Dermis microvascular lymphatic vessel endothelial cell (primary cell): Measurements from ENCODE around the gene OLAH. TPM values are rescaled to one million over a fixed set of nuclear protein-coding genes. Genes with fewer than 3 reads are reported as not detected.

Source experiments
- DNase-seq, 2 donors: peaks; one replicate each; pipeline versions ENCODE4 v3.0.0 to v3.0.0-alpha.2; 2010; ENCODE audit warnings: low read depth in 2 of 2
- total RNA-seq: library from RNA; depleted of rRNA; stranded (reverse); fragments of >200 nt; gene quantifications from 2 replicates; pipeline ENCODE4 v1.2.1, GENCODE V29; 2014

OLAH gene
- total RNA-seq, 1 donor from 2014 or later = 0.26 TPM

GRCh38 chr10:15069230-15069629, 25.5 kb downstream of the OLAH start:
- DNase-seq = no peak

GRCh38 chr10:15072358-15072757, 28.6 kb downstream of the OLAH start:
- DNase-seq = no peak

- DNase-seq = no peak
Observed at GRCh38 chr10:15075421-15075820, 31.7 kb downstream of the OLAH start.

GRCh38 chr10:15083674-15084501, 40.1 kb downstream of the OLAH start:
- DNase-seq = no peak

- peak; percentile 96 to 97 for DNase-seq
Observed at GRCh38 chr10:15084502-15084922, 40.8 kb downstream of the OLAH start.

GRCh38 chr10:15088428-15089261, 44.9 kb downstream of the OLAH start, which contains the start of gene ACBD7:
ACBD7 (minus strand) TSS chr10:15088776; CDS start chr10:15088728, 48 bp downstream.
- DNase-seq = peak; percentile 23 to 84

GRCh38 chr10:15091418-15091817, 47.7 kb downstream of the OLAH start:
- no peak for DNase-seq

- no peak for DNase-seq
Observed at GRCh38 chr10:15092855-15093408, 49.2 kb downstream of the OLAH start.

GRCh38 chr10:15096661-15097010, 52.9 kb downstream of the OLAH start:
- no peak for DNase-seq

- peak; percentile 90 to 96 for DNase-seq
Observed at GRCh38 chr10:15097011-15097812, 53.5 kb downstream of the OLAH start, which contains the start of gene RPP38. RPP38 (plus strand) TSS chr10:15097355; CDS start chr10:15103315, 5,960 bp downstream.

- no peak for DNase-seq
Observed at GRCh38 chr10:15099886-15100285, 56.1 kb downstream of the OLAH start.

- no peak for DNase-seq
Observed at GRCh38 chr10:15103513-15103912, 59.8 kb downstream of the OLAH start.

- DNase-seq = peak; percentile 48 to 77
Observed at GRCh38 chr10:15106352-15107013, 62.7 kb downstream of the OLAH start.

- no peak for DNase-seq
Observed at GRCh38 chr10:15112657-15113056, 68.9 kb downstream of the OLAH start.

- DNase-seq = no peak
Observed at GRCh38 chr10:15113766-15114165, 70.0 kb downstream of the OLAH start.

GRCh38 chr10:15116225-15116624, 72.5 kb downstream of the OLAH start:
- DNase-seq = no peak

GRCh38 chr10:15118615-15119014, 74.9 kb downstream of the OLAH start:
- no peak for DNase-seq

- no peak for DNase-seq
Observed at GRCh38 chr10:15120523-15120922, 76.8 kb downstream of the OLAH start.

- no peak for DNase-seq
Observed at GRCh38 chr10:15121707-15122106, 78.0 kb downstream of the OLAH start.

GRCh38 chr10:15122477-15123030, 78.8 kb downstream of the OLAH start:
- no peak for DNase-seq
